ENCODE measurements around the gene DENND6B.

Gene DENND6B

GRCh38 chr22:50289151-50289941 is 37.5 kb downstream of the DENND6B start:
- DNase-seq (ENCODE audit: low read depth in 3 of 3), result no peak

- no peak for DNase-seq (ENCODE audit: low read depth in 3 of 3)
Observed at GRCh38 chr22:50287731-50288130, 39.1 kb downstream of the DENND6B start.

- no peak for DNase-seq (ENCODE audit: low read depth in 3 of 3)
Observed at GRCh38 chr22:50286701-50287318, 40.0 kb downstream of the DENND6B start.

- no peak for DNase-seq (ENCODE audit: low read depth in 3 of 3)
Observed at GRCh38 chr22:50286275-50286674, 40.5 kb downstream of the DENND6B start.

GRCh38 chr22:50285568-50286229 is 41.1 kb downstream of the DENND6B start:
- DNase-seq (ENCODE audit: low read depth in 3 of 3), result no peak

GRCh38 chr22:50284479-50284878 is 42.3 kb downstream of the DENND6B start:
- DNase-seq (ENCODE audit: low read depth in 3 of 3), result no peak

- no peak for DNase-seq (ENCODE audit: low read depth in 3 of 3)
Observed at GRCh38 chr22:50283821-50284220, 43.0 kb downstream of the DENND6B start.

- no peak for DNase-seq (ENCODE audit: low read depth in 3 of 3)
Observed at GRCh38 chr22:50282361-50283155, 44.3 kb downstream of the DENND6B start.

GRCh38 chr22:50281957-50282356 is 44.9 kb downstream of the DENND6B start:
- DNase-seq (ENCODE audit: low read depth in 3 of 3), result no peak

GRCh38 chr22:50281384-50281760 is 45.4 kb downstream of the DENND6B start:
- no peak for DNase-seq (ENCODE audit: low read depth in 3 of 3)

- DNase-seq (ENCODE audit: low read depth in 3 of 3), result no peak
Observed at GRCh38 chr22:50280708-50281383, 46.0 kb downstream of the DENND6B start.

GRCh38 chr22:50280022-50280707 is 46.6 kb downstream of the DENND6B start:
- DNase-seq (ENCODE audit: low read depth in 3 of 3), result no peak

GRCh38 chr22:50278956-50279619 is 47.7 kb downstream of the DENND6B start:
- no peak for DNase-seq (ENCODE audit: low read depth in 3 of 3)

- DNase-seq (ENCODE audit: low read depth in 3 of 3), result no peak
Observed at GRCh38 chr22:50278461-50278860, 48.4 kb downstream of the DENND6B start.

- no peak for DNase-seq (ENCODE audit: low read depth in 3 of 3)
Observed at GRCh38 chr22:50277761-50278160, 49.1 kb downstream of the DENND6B start.

- DNase-seq (ENCODE audit: low read depth in 3 of 3), result peak in 1 of 3 donors; percentile 25
Observed at GRCh38 chr22:50276143-50276542, 50.7 kb downstream of the DENND6B start.

- no peak for DNase-seq (ENCODE audit: low read depth in 3 of 3)
Observed at GRCh38 chr22:50275181-50276055, 51.4 kb downstream of the DENND6B start.

- DNase-seq (ENCODE audit: low read depth in 3 of 3), result no peak
Observed at GRCh38 chr22:50274771-50275170, 52.0 kb downstream of the DENND6B start.

GRCh38 chr22:50274311-50274710 is 52.5 kb downstream of the DENND6B start:
- peak in 1 of 3 donors; percentile 23 for DNase-seq (ENCODE audit: low read depth in 3 of 3)
